Measurements from ENCODE around the gene OR6C6.

OR6C6 gene

DNA sequence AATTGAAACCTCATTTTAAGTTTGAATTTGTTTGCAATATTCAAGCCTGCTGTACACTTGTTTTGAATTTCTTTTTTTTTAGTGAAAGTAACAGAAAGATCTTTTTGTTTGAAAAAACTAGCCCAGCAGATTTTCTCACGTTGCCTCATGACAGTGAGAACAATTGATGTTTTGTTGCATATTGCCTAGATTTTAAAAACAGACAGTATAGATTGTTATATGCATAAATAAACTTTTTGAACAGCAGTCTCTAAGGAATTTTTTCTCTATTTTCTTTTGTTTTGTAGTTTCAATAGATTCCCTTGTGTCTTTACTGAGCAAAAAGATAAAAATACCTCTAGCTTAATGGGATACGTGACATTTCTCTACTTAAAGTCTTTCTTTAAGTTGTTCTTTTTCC is 15.4 kb downstream of the OR6C6 start:
- DNase-seq (ENCODE audit: extremely low read depth, low read depth): no peak
- TF ChIP-seq, protein P1, sequence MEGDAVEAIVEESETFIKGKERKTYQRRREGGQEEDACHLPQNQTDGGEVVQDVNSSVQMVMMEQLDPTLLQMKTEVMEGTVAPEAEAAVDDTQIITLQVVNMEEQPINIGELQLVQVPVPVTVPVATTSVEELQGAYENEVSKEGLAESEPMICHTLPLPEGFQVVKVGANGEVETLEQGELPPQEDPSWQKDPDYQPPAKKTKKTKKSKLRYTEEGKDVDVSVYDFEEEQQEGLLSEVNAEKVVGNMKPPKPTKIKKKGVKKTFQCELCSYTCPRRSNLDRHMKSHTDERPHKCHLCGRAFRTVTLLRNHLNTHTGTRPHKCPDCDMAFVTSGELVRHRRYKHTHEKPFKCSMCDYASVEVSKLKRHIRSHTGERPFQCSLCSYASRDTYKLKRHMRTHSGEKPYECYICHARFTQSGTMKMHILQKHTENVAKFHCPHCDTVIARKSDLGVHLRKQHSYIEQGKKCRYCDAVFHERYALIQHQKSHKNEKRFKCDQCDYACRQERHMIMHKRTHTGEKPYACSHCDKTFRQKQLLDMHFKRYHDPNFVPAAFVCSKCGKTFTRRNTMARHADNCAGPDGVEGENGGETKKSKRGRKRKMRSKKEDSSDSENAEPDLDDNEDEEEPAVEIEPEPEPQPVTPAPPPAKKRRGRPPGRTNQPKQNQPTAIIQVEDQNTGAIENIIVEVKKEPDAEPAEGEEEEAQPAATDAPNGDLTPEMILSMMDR (IDR thresholded peaks at IDR 0.05; ENCODE audit: low read depth, low read length, missing control alignments): no peak
- no peak overlapping the region for H3K4me3 ChIP-seq (replicated peaks; ENCODE audit: low read depth, low read length)

DNA sequence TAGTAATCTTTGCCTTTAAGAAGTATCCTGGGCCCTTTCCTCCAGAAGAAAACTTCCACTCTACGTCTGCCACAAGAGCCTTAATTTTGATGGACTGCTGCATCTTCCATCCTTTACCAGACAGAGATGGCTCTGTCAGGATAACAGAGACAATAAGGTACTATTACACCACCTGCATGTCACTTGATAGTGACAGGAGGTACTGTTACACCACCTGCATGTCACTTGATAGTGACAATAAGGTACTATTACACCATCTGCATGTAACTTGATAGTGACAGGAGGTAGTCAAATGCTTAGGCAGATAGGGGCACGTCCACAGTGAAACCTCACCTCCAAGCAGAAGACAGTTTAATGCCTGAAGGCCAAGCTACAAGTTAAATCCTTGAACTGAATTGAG is 38.1 kb downstream of the OR6C6 start:
- TF ChIP-seq, protein P1 (IDR thresholded peaks at IDR 0.05; ENCODE audit: low read depth, low read length, missing control alignments): no peak
- no peak overlapping the region for H3K4me3 ChIP-seq (replicated peaks; ENCODE audit: low read depth, low read length)
- no peak for DNase-seq (ENCODE audit: extremely low read depth, low read depth)

DNA sequence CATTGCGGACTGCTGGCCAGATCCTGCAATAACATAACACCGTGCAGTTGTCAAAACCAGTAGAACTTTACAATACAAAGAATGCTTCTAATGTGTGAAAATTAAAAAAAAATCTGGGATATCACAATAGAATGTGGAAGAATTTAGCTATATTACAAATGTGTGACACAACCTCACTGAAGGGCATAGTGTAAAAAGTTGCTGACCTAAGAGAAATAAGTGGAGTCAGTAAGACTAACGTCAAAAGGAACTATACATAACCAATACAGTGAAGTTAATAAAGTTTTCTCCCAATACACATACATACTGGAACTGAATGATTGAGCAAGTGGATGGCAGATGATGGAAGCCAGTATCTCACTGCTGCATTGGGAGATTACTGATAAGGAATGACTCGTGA is 39.5 kb downstream of the OR6C6 start:
- TF ChIP-seq, protein P1 (IDR thresholded peaks at IDR 0.05; ENCODE audit: low read depth, low read length, missing control alignments): no peak
- no peak for DNase-seq (ENCODE audit: extremely low read depth, low read depth)
- H3K4me3 ChIP-seq (replicated peaks; ENCODE audit: low read depth, low read length): no peak overlapping the region

DNA sequence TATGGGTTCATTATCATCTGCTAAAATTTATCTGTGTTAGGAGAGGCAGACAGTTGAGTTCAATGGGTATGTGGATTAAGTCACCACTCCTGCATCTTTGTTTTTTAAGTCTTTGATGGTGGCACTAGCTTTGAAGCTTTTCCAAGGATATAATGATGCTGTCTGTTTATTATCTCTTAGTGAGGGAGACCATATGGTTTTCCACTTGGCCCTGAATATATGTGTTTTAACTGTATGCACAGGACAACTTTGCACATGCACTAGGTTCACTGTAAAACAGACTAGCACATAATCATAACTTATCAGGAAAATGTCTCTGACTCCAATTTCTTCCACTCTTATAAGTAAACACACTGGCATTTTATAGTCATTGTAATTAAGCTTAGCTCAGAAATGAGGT is 43.1 kb downstream of the OR6C6 start:
- no peak overlapping the region for H3K4me3 ChIP-seq (replicated peaks; ENCODE audit: low read depth, low read length)
- no peak for DNase-seq (ENCODE audit: extremely low read depth, low read depth)
- TF ChIP-seq, protein P1 (IDR thresholded peaks at IDR 0.05; ENCODE audit: low read depth, low read length, missing control alignments): no peak

DNA sequence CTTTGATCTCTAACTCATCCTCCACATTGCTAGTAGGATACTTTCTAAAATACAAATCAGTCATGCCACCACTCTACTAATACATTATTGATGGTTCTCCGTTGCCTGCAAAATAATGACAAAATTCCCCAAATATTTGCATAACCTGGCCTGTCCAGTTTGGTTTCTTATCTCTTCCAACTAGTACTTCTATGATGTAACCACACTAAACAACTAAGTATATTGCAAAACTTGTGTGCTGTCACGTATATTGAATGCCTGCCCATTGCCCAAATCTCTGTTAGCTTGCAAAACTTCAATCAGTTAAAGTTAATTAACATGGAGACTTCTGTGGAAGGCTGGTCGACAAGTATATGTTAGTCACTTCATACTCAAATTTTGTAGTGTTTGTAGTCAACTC is 45.4 kb downstream of the OR6C6 start:
- TF ChIP-seq, protein P1 (IDR thresholded peaks at IDR 0.05; ENCODE audit: low read depth, low read length, missing control alignments): no peak
- DNase-seq (ENCODE audit: extremely low read depth, low read depth): no peak
- H3K4me3 ChIP-seq (replicated peaks; ENCODE audit: low read depth, low read length): no peak overlapping the region

DNA sequence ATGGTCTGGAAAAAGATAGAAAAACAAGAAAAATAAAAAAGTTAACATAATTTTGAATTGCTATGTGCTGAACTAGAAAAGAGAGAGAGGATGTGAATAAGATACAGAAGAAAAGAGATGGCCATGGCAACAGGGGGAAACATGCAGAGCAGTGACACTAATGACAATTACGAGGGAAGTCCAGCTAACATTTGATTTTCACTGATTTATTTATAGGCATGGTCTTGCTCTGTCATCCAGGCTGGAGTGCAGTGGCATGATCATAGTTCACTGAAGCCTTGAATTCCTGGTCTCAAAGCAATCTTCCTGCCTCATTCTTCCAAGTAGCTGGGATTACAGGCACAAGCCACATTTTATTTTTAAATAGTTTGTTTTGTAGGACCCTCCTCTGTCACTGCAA is 50.2 kb downstream of the OR6C6 start:
- DNase-seq (ENCODE audit: extremely low read depth, low read depth): no peak
- TF ChIP-seq, protein P1 (IDR thresholded peaks at IDR 0.05; ENCODE audit: low read depth, low read length, missing control alignments): no peak
- no peak overlapping the region for H3K4me3 ChIP-seq (replicated peaks; ENCODE audit: low read depth, low read length)

DNA sequence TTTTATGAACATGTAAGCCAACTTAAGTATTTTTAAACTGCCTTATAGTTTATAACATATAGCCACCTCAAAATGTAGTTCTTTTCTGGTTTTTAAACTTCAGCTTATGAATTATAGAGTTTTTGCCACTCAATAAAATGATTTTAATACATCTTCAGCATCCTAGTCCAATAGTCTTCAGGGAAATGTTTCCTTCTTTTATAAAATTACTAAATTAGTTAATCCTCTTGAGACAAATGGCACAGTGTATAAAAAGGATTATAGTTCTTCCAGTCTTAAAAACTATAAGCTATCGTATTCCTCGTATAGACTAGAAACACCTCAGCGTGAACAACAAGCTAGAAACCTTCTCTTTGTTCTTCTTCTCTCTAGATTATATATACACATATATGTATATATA is 52.1 kb downstream of the OR6C6 start, which contains the start of gene OR6C74:
Gene OR6C74, plus strand, starts transcription at position 301 of the 400 bp plus-strand sequence. CDS start 2,679 bp downstream, outside the sequence.
- H3K4me3 ChIP-seq (replicated peaks; ENCODE audit: low read depth, low read length): no peak within 1 kb of the TSS
- DNase-seq (ENCODE audit: extremely low read depth, low read depth): no peak

More for the DNA sequence above, 52.1 kb downstream of the OR6C6 start, which contains the start of gene OR6C74:
- TF ChIP-seq, protein P1 (IDR thresholded peaks at IDR 0.05; ENCODE audit: low read depth, low read length, missing control alignments): no peak

All from HFF-Myc (cell line).